Activated T-helper 17 cell treated with anti-CD3 and anti-CD28 coated beads, Interleukin-2, amount 50 U/mL, for 72 hours (primary cell): ENCODE measurements around the gene LIPM. TPM values are rescaled to one million over a fixed set of nuclear protein-coding genes. Genes with fewer than 3 reads are reported as not detected.

Experiments
- ATAC-seq: fragments of 150-1000 bp; cut with Tn5 transposase; replicated peaks from 2 replicates; pipeline ENCODE4 v1.10.0; 2021; ENCODE audit warnings: mild to moderate bottlenecking, moderate library complexity
- H3K27ac Mint-ChIP-seq: one replicate; pipeline ENCODE4 v1.8.0; 2022; ENCODE audit warnings: mixed read lengths
- H3K27me3 Mint-ChIP-seq: one replicate; pipeline ENCODE4 v1.8.0; 2022; ENCODE audit warnings: mixed read lengths
- H3K36me3 Mint-ChIP-seq: one replicate; pipeline ENCODE4 v1.8.0; 2022; ENCODE audit warnings: low read depth, mild to moderate bottlenecking, mixed read lengths
- H3K4me1 Mint-ChIP-seq: one replicate; pipeline ENCODE4 v1.8.0; 2022; ENCODE audit warnings: mixed read lengths
- H3K4me3 Mint-ChIP-seq: one replicate; pipeline ENCODE4 v1.8.0; 2022; ENCODE audit warnings: mild to moderate bottlenecking, mixed read lengths
- H3K9me3 Mint-ChIP-seq: one replicate; pipeline ENCODE4 v1.8.0; 2022; ENCODE audit warnings: mixed read lengths
- total RNA-seq, 2 donors: library from RNA; stranded (reverse); gene quantifications; one replicate each; pipeline ENCODE4 v1.2.3, GENCODE V29; 2022

The LIPM gene
- total RNA-seq, 2 donors from 2014 or later: not detected

DNA sequence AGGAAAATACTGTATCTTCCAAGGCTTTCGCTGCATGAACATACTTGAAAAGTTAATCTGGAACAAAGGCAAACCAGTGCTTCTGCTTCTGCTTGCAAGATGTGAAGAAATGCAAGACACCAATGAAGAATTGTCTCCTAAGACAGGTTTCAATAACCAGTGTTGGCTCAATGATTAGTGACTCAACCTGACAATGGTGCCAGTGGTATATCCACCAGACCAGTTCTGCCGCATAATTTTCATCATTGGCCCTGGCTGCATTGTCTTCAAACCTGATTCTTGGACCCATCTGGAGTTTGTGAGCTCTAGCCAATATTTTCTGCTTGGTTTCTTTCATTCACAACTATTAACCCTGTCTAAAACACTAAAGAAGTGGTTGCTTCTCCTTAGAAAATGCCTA lies 63.9 kb downstream of the LIPM start:
- Mint-ChIP-seq H3K4me3 (no peak overlapping the region), H3K9me3 (no peaks in the 10 kb centered on the region), H3K4me1 (no peaks in the 10 kb centered on the region), H3K27ac (no peak overlapping the region), H3K27me3 (peaks cover 3% of the 10 kb centered on the region), H3K36me3 (no peaks in the 10 kb centered on the region)
- ATAC-seq: no peak

DNA sequence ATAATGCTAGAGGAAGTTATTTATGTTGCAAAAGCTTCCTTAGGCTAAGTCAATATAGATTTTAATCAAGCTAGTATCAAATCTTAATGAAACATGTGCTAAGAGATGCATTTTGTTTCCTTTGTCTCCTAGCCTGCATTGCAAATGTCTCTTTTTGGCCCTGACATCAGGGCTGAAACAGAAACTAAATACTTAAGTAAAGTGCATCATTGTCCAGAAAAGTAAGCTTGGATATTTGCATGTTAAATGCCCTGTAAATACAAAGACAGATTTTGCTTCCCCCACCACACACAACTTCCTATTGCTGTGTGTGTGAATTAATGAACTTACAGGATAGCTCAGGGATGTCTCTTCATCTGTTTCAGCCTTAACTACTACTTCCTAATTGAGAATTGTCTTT lies 67.6 kb downstream of the LIPM start:
- Mint-ChIP-seq H3K27ac (no peak overlapping the region), H3K4me1 (no peaks in the 10 kb centered on the region), H3K36me3 (no peaks in the 10 kb centered on the region), H3K4me3 (no peak overlapping the region), H3K9me3 (no peaks in the 10 kb centered on the region), H3K27me3 (no peaks in the 10 kb centered on the region)
- ATAC-seq: no peak

Other genes with a start within 250 kb of the LIPM start
- gene RNLS, start 219.4 kb upstream of the LIPM start, total RNA-seq: 1 to 10 TPM; 2.1 to 2.4 TPM
- not detected for gene LIPJ, start 216.0 kb upstream of the LIPM start, total RNA-seq
- gene LIPF, start 138.3 kb upstream of the LIPM start, total RNA-seq: not detected
- gene LIPK, start 96.5 kb upstream of the LIPM start, total RNA-seq: not detected
- gene LIPN, start 42.7 kb upstream of the LIPM start, total RNA-seq: not detected
- 1 to 10 TPM in 1 of 2 donors, under 1 TPM in 1; 0.21 to 5.9 TPM for gene ANKRD22, start 49.1 kb downstream of the LIPM start, total RNA-seq
- 10 to 100 TPM; 27.6 to 72.5 TPM for gene STAMBPL1, start 77.5 kb downstream of the LIPM start, total RNA-seq
- 10 to 100 TPM; 14.6 to 29.6 TPM for gene ACTA2, start 150.0 kb downstream of the LIPM start, total RNA-seq
- gene FAS, start 188.1 kb downstream of the LIPM start, total RNA-seq: 100 to 1,000 TPM; 105 to 121 TPM